GM18526 (cell line): ENCODE results near the gene TERT.

Experiments
- POLR2A ChIP-seq: IDR thresholded peaks from 3 replicates; pipeline ENCODE4 v1.6.1; 2011; ENCODE audit not compliant: insufficient read length; ENCODE audit errors: extremely low read depth

Gene TERT

GRCh38 chr5:1253456-1254105, 41.3 kb downstream of the TERT start:
- no peak for TF ChIP-seq POLR2A

- TF ChIP-seq POLR2A: no peak
Observed at GRCh38 chr5:1252681-1253080, 42.2 kb downstream of the TERT start.

GRCh38 chr5:1251678-1252580, 42.9 kb downstream of the TERT start:
- no peak for TF ChIP-seq POLR2A

GRCh38 chr5:1249366-1250280, 45.2 kb downstream of the TERT start:
- TF ChIP-seq POLR2A: no peak

- TF ChIP-seq POLR2A: no peak
Observed at GRCh38 chr5:1247811-1248210, 47.1 kb downstream of the TERT start.

GRCh38 chr5:1246711-1247431, 48.0 kb downstream of the TERT start:
- no peak for TF ChIP-seq POLR2A

GRCh38 chr5:1245905-1246576, 48.8 kb downstream of the TERT start:
- TF ChIP-seq POLR2A: no peak

- TF ChIP-seq POLR2A: no peak
Observed at GRCh38 chr5:1244976-1245375, 49.9 kb downstream of the TERT start.

- no peak for TF ChIP-seq POLR2A
Observed at GRCh38 chr5:1244255-1244654, 50.6 kb downstream of the TERT start.

GRCh38 chr5:1243487-1244130, 51.3 kb downstream of the TERT start:
- TF ChIP-seq POLR2A: no peak

- TF ChIP-seq POLR2A: no peak
Observed at GRCh38 chr5:1242733-1243486, 52.0 kb downstream of the TERT start.

- no peak for TF ChIP-seq POLR2A
Observed at GRCh38 chr5:1241509-1242080, 53.3 kb downstream of the TERT start.
